ENCODE measurements around the gene SCN10A.

SCN10A gene

GRCh38 chr3:38655708-38656300 is 160.2 kb downstream of the SCN10A start:
- no peak overlapping the region for H3K4me3 ChIP-seq (ENCODE audit: low read depth, low read length)
- no peak for DNase-seq (ENCODE audit: low read depth, low spot score)
- peak; percentile 39 for TF ChIP-seq CTCF (IDR thresholded peaks at IDR 0.05; ENCODE audit: insufficient read depth, low read length, missing control alignments)
- ChIA-PET POLR2A (no interaction called here), CTCF (interaction anchor here (0.8 to 14.0 kb wide), 12 partner anchors 10 to 344 kb away, joined by 3 to 334 read pairs (median 4); partner anchors contain the start of gene EXOG)

GRCh38 chr3:38653685-38654537 is 162.1 kb downstream of the SCN10A start:
- no peak overlapping the region for H3K4me3 ChIP-seq (ENCODE audit: low read depth, low read length)
- no peak for TF ChIP-seq CTCF (IDR thresholded peaks at IDR 0.05; ENCODE audit: insufficient read depth, low read length, missing control alignments)
- CTCF ChIA-PET: interaction anchor here (1.2 to 14.0 kb wide), 7 partner anchors 12 to 346 kb away, joined by 3 to 334 read pairs (median 5); partner anchors contain the start of gene EXOG
- POLR2A ChIA-PET: no interaction called here
- no peak for DNase-seq (ENCODE audit: low read depth, low spot score)

GRCh38 chr3:38652934-38653333 is 163.1 kb downstream of the SCN10A start:
- CTCF ChIA-PET: interaction anchor here (0.9 to 14.0 kb wide), 5 partner anchors 9 to 156 kb away, joined by 3 to 334 read pairs (median 18); partner anchors contain the start of gene EXOG
- no peak for TF ChIP-seq CTCF (IDR thresholded peaks at IDR 0.05; ENCODE audit: insufficient read depth, low read length, missing control alignments)

GRCh38 chr3:38651153-38651789 is 164.7 kb downstream of the SCN10A start:
- ChIA-PET CTCF (interaction anchor here (0.7 to 14.0 kb wide), 21 partner anchors 9 to 379 kb away, joined by 3 to 334 read pairs (median 5); partner anchors contain the start of gene EXOG), POLR2A (no interaction called here)
- no peak overlapping the region for H3K4me3 ChIP-seq (ENCODE audit: low read depth, low read length)
- no peak for DNase-seq (ENCODE audit: low read depth, low spot score)
- peak; percentile 96 for TF ChIP-seq CTCF (IDR thresholded peaks at IDR 0.05; ENCODE audit: insufficient read depth, low read length, missing control alignments)

More at GRCh38 chr3:38652934-38653333, 163.1 kb downstream of the SCN10A start:
- POLR2A ChIA-PET: no interaction called here
- no peak overlapping the region for H3K4me3 ChIP-seq (ENCODE audit: low read depth, low read length)
- DNase-seq (ENCODE audit: low read depth, low spot score): no peak

- POLR2A ChIA-PET: no interaction called here
- CTCF ChIA-PET: interaction anchor here (0.8 to 14.0 kb wide), 16 partner anchors 8 to 380 kb away, joined by 3 to 334 read pairs (median 7); partner anchors contain the start of gene EXOG
- no peak for DNase-seq (ENCODE audit: low read depth, low spot score)
- H3K4me3 ChIP-seq (ENCODE audit: low read depth, low read length): no peak overlapping the region; the same call in 1 of the 2 replicates
- TF ChIP-seq CTCF (IDR thresholded peaks at IDR 0.05; ENCODE audit: insufficient read depth, low read length, missing control alignments): no peak
Observed at GRCh38 chr3:38650248-38650951, 165.6 kb downstream of the SCN10A start.
